HG02623 (cell line): ENCODE measurements around the gene RBL1.
"Not testable (repeated sequence)": the region's sequence is repeated elsewhere in the genome, so short reads cannot be mapped to it uniquely, and the experiment has no call there.

Experiments
- ATAC-seq: cut with Tn5 transposase; IDR thresholded peaks from one replicate; pipeline ENCODE4 v1.9.1; 2021; ENCODE audit warnings: moderate library complexity; ENCODE audit not compliant: unreplicated experiment

RBL1 gene, protein sequence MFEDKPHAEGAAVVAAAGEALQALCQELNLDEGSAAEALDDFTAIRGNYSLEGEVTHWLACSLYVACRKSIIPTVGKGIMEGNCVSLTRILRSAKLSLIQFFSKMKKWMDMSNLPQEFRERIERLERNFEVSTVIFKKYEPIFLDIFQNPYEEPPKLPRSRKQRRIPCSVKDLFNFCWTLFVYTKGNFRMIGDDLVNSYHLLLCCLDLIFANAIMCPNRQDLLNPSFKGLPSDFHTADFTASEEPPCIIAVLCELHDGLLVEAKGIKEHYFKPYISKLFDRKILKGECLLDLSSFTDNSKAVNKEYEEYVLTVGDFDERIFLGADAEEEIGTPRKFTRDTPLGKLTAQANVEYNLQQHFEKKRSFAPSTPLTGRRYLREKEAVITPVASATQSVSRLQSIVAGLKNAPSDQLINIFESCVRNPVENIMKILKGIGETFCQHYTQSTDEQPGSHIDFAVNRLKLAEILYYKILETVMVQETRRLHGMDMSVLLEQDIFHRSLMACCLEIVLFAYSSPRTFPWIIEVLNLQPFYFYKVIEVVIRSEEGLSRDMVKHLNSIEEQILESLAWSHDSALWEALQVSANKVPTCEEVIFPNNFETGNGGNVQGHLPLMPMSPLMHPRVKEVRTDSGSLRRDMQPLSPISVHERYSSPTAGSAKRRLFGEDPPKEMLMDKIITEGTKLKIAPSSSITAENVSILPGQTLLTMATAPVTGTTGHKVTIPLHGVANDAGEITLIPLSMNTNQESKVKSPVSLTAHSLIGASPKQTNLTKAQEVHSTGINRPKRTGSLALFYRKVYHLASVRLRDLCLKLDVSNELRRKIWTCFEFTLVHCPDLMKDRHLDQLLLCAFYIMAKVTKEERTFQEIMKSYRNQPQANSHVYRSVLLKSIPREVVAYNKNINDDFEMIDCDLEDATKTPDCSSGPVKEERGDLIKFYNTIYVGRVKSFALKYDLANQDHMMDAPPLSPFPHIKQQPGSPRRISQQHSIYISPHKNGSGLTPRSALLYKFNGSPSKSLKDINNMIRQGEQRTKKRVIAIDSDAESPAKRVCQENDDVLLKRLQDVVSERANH

DNA sequence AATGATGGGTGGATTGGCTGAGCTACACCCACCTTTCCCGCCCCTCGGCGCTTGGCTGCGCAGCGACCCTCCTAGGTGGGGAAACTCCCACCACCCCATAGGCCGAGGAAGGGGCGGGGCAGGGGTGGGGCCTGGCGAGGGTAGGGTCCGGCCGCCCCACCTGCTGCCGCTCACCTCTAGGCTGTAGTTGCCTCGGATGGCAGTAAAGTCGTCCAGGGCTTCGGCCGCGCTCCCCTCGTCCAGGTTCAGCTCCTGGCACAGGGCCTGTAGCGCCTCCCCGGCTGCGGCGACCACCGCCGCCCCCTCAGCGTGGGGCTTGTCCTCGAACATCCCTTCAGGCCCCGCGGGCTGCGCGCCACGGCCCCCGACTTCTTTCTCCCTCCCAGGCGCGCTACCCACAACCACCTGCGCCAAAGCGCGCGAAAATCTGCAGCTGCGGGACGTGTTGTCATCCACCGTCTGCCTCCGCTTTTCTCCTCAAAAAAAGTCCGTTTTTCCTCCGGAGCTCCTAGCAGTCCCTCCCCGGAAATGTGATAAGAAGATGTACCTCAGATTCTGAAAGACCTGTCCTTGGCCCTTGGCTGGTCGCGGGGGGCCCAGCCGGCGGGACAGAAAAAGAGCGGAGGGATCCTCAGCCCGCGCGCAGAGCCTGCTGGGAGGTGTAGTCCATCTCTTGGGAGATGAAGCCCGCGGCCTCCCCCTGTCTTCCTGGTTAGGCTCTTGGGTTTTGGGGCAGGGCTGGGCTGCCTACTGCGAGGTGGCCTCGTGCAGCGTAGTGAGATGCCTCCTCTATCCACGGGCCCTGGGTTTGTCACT, at the start of gene RBL1:
RBL1 (minus strand) TSS at position 399 of the 816 bp plus-strand sequence; CDS start at position 330, 69 bp downstream.
- peak; percentile 68 for ATAC-seq

DNA sequence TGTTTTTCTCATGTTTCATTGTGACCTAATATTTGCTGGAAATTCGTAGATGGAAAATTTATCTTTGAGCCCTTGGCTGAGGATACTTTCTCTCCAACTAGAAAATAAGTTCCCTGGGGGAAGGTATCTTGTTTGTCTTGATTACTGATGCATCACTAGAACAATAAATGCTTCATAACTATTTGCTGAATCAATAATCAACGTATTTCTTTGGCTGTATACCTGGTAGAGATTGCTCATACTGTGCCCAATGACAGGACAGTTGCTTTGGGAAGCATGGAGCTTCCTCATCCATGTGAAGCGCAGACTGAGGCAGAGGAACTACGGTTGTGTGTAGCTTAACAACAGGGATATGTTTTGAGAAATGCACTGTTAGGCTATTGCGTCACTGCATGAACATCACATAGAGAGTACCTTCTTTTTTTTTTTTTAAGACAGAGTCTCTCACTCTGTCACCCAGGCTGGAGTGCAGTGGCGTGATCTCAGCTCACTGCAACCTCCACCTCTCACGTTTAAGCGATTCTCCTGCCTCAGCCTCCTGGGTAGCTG, 49.1 kb upstream of the RBL1 start:
- no peak for ATAC-seq

DNA sequence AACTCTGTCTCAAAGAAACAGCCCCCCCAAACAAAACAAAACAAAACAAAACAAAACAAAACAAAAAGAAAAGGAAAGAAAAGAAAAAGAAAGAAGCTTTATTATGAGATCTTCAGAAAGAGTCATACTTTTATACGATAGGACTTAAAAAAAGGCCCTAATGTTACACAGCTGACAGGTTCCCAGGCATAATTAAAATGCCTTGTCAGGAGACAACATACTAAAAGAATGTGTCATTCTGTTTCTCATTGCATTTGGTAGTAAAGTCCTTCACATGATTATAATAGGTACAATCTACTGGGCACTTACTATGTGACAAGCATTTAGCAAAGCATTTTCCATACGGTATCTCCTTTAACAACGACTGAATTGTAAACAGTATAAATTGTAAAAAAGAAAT, 46.9 kb upstream of the RBL1 start:
- no peak for ATAC-seq

DNA sequence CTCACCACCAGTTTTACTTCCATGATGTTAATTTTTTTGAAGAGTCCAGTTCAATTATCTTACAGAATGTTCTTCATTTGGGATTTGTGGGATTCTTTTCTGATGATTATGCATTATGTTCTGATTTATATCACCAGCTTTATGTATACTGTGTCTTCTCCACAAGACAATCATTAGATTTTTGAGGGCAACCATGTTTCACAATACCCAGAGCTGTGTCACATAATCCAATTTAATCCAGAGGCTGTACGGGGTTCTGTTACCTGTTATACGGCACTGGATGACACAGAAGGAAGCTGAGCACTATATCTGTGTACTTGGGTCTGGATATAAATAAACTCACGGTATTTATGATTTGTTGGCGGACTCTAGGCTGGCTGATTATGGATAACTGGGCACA, 41.8 kb upstream of the RBL1 start:
- no peak for ATAC-seq

DNA sequence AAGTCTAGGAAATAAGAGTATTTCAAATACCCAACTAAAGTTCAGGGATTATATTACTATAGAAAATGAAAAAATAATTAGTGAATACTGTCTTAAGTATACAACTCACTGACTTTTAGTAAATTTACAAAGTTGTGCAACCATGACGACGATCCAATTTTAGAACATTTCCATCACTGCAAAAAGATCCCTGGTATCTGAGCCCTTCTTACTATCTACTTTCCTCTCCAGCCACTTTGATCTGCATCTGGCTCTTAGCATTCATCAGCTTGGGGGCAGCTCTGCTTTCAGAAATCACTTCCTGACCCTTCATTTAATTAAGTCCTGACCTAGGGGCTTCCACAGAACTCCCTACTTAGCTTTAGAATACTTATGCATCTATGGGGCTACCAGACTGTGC, 38.2 kb upstream of the RBL1 start:
- no peak for ATAC-seq

DNA sequence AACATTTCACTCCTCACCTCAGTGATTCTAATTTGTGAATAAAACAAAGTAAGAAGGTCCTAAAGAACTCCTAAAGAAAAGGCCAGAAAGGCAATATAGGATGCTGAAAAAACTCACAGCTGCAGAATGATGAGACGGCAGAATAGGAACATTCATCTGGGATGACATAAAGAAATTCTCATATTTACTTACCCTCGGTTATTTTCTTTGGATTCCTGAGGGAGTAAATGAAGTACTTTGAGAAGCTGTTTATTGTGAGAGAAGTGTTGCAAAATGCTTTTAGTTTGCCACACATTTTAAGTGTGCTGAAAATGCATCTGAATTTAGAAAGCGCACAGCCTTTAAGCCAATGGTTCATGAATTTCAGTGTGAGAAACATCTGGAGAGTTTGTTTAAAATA, 35.7 kb upstream of the RBL1 start:
- no peak for ATAC-seq

DNA sequence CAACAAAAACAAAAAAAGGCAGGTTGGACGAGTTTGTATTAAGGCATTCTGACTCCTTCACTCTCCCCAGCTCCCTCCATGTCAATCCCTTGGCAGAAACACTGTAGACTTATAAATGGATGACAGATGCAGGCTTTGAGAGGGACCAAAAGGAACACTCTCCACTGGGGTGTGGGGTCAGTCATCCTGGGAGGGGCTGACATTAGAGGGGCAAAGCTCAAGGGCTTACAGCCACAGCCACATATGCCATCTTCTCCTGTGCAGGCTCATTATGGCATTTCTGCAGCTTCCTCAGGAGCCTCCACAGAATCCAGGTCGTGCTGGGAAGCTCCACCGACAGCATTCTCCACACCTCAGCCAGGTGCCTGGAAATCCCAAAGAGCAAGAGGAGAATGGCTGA, 33.0 kb upstream of the RBL1 start:
- no peak for ATAC-seq

DNA sequence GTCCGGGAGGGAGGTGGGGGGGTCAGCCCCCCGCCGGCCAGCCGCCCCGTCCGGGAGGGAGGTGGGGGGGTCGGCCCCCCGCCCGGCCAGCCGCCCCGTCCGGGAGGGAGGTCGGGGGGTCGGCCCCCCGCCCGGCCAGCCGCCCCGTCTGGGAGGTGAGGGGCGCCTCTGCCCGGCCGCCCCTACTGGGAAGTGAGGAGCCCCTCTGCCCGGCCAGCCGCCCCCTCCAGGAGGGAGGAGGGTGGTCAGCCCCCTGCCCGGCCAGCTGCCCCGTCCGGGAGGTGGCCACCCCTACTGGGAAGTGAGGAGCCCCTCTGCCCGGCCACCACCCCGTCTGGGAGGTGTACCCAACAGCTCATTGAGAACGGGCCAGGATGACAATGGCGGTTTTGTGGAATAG, 30.5 kb upstream of the RBL1 start:
- ATAC-seq = not testable (repeated sequence)

DNA sequence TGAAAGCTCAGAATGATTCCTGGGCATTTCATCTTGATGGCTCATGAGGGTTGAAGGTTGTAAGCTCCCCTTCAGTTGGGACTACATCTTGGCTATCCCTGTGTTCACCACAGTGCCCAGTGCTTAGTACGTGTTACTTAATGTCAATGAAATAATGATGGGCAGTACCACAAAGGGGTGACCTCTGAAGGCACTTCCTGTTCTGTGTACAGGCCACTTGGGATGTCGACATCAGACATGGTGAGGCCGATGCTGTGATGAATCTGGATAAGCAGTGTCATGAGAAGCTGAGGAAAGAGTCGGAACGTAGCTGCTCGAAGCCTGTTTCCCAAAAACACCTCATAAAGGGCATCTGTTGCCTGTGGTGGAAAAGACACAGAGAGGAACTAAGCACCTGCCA, 27.6 kb upstream of the RBL1 start:
- no peak for ATAC-seq

DNA sequence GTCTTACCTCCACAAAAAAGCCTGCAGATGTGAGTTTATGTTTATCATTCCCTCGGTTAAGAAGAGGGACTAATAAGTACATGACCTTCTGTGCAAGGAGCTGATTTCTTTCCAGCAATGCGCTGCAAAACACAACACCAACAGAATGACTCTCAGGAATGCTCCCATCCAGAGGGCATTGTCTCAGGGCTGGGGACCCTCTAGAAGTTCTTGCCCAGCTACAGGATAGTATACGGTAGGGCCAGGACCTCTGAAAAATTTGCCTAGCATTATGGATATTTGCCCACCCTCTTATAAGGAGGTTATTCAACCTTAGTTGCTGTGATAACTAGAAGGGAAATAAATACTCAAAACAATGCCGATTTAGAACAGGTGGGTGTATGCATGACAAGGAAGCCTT, 24.7 kb upstream of the RBL1 start:
- no peak for ATAC-seq

DNA sequence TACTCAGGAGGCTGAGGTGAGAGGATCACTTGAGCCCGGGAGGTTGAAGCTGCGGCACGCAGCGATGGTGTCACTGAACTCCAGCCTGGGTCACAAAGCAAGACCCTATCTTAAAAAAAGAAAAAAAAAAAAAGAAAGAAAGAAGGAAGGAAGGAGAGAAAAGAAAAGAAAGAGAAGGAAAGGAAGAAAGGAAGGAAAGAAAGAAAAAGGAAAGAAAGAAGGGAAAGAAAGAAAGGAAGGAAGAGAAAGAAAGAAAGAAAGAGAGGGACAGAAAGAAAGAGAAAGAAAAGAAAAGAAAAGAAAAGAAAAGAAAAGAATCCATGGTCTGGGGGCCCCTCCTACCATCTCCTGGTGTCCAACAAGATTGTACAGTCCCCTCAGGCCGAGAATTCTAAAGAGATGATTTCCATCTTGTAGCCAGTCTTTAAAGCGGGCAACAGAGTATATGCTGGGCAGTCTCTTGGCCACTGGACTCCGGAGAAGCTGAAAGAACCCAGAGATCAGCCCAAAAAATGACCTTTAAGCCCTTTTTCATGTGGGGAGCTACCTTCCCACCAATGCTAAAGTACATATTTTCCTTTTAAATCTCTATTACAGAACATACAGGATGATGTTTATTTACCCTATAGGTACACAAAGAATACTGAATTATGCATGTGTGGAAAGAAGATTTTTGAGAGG, 23.7 kb upstream of the RBL1 start:
- ATAC-seq = no peak

DNA sequence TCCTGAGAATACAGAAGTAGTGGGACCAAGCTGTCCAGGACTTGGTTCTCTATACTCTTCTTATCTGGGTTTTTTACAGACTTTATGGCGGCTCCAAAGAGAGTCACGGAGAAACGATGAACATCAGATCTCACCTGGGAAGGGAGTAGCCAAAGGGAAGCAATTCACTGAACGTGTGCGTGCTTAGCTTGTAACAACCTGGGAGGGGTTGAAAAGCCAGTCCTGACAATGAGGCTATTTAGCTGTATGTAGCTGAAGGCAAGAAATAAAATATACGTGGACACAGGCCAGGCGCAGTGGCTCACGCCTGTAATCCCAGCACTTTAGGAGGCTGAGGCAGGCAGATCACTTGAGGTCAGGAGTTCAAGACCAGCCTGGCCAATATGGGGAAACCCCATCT, 18.2 kb upstream of the RBL1 start:
- no peak for ATAC-seq

DNA sequence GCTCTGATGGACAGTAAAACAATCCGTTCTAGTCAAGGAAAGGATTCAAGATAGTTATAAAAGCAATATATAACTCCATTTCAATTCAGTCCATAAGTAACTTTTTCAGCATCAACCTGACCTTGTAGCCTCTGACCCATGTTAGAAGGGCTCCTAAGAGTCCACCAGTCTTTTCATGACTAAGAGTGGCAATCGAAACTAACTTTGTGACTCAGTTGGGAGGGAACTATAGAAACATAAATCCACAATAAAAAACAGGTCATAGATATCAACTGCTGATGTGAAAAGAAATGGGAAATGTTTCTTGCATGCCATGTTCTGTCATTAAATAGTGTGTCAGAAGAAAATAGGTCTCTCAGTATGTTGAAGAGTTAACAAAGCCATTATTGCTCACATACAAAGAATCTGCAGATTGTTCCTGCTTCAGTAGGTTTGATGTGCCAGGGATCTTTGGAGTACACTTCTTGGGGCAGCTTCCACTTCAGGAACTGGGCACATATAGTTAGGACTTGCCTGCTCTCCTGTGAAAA, 16.2 kb upstream of the RBL1 start:
- ATAC-seq = no peak

DNA sequence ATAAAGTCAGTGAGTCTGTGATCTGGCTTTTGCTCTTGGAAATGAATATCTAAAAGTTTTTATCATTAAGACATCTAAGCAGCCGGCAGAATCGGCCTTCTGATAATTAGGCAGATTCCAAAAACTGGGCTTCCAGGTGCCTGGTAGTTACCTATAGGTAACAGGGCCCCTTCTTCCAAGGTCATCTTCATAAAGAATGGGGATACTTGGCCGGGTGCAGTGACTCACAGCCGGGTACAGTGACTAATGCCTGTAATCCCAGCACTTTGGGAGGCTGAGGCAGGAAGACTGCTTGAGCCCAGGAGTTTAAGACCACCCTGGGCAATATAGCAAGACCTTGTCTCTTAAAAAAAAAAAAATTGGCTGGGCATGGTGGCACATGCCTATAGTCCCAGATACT, 12.9 kb upstream of the RBL1 start:
- no peak for ATAC-seq

DNA sequence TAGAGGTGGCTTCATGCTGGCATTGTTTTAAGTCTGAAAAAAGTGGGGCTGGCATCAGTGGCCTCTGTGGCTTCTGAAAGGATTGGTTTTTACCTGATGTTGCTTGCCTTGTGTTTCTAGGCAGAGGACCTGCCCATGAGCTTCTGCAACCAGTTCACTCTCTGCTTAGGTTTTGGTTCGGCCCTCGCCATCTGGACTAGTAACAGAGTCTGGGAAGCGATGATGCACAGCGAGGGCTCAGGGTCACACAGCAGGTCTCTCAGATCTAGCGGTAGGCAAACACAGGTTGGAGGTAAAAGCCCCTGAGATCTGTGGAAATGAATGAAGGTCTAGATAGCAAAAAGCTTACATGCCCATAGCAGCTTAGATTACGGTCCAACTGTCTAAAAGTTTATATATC, 6.8 kb upstream of the RBL1 start:
- ATAC-seq = no peak

DNA sequence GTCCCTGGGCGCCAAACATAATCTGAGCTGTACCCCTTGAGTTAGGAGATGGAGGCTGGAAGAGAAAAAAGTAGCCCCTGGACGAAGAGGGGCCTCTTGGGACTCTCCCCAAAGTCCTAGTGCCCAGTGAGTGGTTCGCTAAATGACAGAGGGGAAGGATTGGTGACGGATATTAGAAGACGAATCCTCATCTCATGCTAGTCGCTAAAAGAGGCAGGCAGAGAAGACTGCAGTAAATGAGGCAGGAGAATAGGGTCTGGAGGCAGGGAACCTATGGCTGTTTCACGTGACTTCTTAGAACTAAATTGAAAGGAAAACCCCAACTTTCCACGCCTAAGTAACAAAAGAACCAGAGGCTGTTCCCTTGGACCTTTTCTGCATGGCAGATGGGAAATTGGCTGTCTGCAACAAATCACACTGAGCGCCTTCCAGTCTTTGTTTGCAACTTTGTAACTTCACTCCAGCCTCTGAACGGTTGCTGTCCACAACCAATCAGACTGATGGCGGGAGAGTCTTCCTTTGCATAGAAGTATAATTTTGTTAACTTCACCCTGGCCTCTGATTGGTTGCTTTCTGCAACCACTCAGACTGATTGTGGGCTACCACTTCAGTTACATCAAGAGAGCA, 731 bp upstream of the RBL1 start:
- ATAC-seq = no peak

DNA sequence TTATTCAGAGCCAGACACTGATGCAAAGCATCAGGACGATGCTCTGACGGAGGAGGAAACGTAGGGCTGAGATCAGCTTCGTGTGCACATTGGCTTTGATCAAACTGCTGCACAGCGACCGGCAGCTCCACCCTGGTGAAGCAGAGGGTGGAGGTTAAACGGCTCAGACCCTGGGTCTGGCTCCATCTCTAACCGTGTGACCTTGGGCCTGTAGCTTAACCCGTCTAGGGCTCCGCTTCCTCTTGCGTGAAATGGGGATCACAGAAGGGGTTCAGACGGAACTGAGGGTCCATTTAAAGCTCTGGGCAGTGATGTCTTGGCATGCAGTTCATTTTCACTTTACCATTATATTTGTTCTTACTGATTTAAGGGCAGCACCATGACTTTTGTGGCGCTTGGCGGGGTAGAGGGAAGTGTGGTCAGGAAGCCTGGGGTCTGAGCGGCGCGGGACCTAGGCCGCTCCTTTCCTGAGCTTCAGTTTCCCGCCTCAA, 644 bp downstream of the RBL1 start:
- ATAC-seq = no peak

DNA sequence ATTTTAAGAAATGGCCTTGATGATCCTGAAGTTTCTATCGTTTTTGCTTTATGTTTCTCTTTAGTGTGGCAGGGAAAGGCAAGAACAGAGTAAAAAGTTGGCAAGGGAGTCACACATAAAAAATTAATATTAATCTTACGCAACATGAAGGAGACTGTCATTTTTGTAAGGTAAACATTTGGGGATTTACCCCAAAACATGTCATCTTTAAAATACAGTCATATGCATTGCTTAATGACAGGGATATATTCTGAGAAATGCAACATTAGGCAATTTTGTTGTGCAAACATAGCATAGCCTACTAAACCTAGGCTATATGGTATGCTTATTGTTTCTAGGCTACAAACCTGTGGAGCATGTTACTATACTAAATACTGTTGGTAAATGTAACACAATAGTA, 5.4 kb downstream of the RBL1 start:
- ATAC-seq = no peak

DNA sequence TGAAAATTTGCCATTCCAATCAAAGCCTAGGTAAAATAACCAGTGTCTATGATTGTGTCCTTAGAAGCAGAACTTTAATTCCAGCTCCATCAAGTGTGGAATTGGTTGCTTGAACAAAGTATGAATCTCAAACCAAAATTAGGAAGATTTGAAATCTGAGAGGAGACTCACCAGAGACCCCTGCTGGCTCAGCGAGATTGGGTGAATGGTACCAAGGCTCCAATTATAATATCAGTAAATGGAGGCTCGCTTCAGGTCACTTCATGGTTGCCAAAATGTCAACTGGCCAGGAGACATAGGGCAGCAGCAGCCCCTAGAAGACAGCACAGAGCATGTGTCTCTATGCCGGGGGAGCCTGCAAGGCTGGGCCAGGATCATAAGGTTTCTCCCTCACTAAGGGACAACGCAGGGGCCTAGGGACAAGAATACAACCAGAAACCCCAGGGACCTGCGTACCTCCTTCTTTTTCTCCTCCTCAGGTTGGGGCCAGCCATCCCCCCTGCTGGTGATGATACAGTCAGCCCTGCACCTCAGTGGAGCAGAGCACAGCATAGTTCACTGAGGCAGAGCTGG, 14.0 kb downstream of the RBL1 start:
- ATAC-seq = no peak
